ENCODE results near the gene PITPNC1.

DNA sequence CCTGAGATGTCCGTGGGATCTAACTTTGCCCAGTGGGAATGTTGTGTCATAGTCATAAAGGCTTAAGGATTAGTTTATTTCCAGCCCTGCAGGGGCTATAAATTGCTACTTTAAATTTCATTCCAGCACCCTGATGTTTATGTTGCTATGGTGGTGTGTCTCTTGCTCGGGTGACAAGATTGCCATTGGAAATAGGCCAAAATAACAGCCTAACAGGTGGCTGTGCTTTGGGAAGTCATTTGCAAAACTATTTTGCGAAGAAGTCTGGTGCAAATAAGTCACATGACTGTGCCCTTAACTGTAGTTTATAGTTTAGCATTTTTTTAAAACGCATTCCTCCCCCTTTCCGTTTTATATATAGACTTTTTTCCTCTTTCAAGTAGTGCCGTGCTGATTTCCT, 23.1 kb downstream of the PITPNC1 start:
- TF ChIP-seq, protein P1, sequence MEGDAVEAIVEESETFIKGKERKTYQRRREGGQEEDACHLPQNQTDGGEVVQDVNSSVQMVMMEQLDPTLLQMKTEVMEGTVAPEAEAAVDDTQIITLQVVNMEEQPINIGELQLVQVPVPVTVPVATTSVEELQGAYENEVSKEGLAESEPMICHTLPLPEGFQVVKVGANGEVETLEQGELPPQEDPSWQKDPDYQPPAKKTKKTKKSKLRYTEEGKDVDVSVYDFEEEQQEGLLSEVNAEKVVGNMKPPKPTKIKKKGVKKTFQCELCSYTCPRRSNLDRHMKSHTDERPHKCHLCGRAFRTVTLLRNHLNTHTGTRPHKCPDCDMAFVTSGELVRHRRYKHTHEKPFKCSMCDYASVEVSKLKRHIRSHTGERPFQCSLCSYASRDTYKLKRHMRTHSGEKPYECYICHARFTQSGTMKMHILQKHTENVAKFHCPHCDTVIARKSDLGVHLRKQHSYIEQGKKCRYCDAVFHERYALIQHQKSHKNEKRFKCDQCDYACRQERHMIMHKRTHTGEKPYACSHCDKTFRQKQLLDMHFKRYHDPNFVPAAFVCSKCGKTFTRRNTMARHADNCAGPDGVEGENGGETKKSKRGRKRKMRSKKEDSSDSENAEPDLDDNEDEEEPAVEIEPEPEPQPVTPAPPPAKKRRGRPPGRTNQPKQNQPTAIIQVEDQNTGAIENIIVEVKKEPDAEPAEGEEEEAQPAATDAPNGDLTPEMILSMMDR (conservative IDR thresholded peaks at IDR 0.05; ENCODE audit: low read depth, low read length): no peak
- TF ChIP-seq EZH2 (IDR thresholded peaks at IDR 0.05; ENCODE audit: borderline replicate concordance, low read depth, low read length, poor library complexity, severe bottlenecking): no peak

Measured in A673 (cell line).